Measurements from ENCODE around the gene DFFB.
"Not testable (repeated sequence)": the region's sequence is repeated elsewhere in the genome, so short reads cannot be mapped to it uniquely, and the experiment has no call there.

Gene DFFB, protein sequence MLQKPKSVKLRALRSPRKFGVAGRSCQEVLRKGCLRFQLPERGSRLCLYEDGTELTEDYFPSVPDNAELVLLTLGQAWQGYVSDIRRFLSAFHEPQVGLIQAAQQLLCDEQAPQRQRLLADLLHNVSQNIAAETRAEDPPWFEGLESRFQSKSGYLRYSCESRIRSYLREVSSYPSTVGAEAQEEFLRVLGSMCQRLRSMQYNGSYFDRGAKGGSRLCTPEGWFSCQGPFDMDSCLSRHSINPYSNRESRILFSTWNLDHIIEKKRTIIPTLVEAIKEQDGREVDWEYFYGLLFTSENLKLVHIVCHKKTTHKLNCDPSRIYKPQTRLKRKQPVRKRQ

DNA sequence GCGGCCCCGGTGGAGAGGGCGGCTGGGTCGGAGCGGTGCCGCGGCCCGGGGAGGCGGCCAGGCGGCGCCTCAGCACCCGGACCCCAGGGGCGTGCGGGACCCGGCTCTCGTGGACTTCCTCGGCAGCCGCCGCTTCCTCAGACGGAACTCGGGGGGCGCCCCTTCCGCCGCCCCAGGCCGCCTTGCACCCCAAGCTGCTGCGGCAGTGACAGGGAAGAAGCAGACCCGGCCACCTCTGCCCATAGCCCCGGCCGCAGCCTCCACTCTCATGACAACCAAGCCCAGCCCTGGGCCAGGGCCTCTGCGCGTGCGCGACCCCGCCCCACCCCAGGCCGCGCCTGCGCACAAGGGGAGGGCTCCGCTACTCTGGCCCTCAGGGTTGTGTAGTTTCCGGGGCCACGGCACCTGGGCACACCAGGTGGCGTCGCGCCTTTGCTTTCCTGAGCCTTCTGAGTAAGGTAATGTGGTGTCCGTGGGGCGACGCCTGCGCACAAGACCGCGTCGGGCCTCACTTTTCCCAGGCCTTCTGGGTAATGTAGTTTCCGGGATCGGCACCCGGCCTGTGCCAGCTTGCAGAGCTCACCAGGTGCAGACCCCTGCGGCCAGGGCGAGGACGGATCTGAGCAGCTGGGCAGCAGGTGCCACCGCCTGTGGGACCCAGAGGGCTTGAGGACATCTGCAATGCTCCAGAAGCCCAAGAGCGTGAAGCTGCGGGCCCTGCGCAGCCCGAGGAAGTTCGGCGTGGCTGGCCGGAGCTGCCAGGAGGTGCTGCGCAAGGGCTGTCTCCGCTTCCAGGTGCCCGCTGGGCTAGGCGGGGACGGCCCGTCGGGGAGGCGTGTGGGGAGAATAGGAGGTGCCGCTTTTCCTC lies at the start of gene DFFB, which contains the start of gene CEP104:
DFFB (plus strand) TSS at position 554 of the 868 bp plus-strand sequence; CDS start at position 682, 128 bp downstream.
CEP104 (minus strand) TSS at position 289 of the 868 bp plus-strand sequence. CDS start 4,804 bp downstream, outside the sequence.
- DNase-seq, result peak; percentile 79

GRCh38 chr1:3807769-3808168 lies 49.5 kb upstream of the DFFB start:
- no peak for DNase-seq

- DNase-seq, result no peak
Observed at GRCh38 chr1:3809680-3810079, 47.6 kb upstream of the DFFB start.

DNA sequence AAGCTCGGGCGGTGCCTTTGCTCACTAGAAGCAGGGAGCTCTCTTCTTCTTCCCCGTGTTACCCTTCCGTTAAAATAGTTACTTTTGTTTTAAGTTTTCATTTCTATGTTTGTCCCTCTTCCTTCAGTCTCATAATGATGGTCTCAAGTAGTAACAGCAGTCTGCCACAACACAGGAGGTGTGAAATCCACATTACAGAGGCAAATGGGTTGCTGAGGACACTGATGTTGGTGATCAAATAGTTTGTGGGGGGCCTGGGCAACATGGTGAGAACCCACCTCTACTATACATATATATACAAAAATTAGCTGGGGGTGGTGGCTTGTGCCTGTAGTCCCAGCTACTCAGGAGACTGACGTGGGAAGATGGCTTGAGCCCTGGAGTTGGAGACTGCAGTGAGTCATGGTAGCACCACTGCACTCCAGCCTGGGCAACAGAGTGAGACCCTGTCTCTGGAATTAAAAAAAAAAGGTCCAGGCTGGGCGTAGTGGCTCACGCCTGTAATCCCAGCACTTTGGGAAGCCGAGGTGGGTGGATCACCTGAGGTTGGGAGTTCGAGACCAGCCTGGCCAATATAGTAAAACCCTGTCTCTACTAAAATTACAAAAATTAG lies 47.0 kb upstream of the DFFB start:
- not testable (repeated sequence) for DNase-seq

DNA sequence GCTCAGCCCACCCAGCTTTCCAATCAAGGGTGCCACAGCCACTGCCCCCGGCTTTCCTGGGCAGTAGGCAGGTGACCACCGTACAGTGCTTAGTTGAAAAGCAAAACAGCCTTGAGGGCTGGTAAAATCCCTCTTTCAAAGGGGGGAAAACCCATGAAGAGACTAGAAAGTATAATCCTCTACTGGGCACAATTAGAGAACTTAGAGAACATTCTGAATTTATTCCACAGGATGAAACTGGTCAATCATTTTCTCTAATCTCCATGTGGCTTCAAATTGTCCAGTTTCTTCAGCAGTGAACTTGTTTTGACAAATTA lies 45.7 kb upstream of the DFFB start:
- DNase-seq, result no peak

GRCh38 chr1:3814065-3814464 lies 43.2 kb upstream of the DFFB start:
- no peak for DNase-seq

- DNase-seq, result no peak
Observed at GRCh38 chr1:3814771-3815561, 42.3 kb upstream of the DFFB start.

DNA sequence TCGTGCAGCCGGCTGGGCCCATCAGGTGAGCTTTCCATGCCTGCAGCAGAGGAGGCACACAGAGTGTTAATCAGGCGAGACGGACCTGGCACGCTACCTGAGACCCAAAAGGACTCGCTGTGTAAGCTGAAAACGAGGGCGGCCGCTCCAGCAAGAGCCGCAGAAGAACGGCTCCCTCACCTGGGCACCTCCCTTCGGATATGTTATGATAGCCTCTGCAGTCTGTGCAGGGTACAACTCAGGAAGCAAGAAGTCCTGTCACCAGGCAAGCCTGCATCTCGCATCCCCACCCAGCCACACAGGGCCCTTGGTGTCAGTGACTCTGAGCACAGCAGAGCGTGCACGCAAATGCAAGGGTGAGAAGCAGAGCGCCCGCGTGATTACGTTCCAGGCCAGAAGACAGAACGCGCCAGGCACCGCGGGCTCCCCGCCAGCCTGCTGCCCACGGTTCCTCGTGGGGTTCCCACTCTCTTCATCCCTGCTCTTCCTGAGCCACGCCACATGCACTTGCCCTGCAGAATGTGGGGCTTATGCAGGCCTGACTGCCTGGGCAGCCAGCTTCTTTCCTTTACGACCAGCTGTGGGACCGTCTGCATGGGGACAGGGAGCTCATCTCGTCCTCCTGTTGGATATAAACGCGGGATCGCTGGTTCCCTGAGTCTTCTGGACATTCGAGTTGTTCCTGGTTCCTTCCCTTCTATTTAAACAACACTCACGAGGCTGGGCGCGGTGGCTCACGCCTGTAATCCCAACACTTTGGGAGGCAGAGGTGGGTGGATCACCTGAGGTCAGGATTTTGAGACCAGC lies 40.7 kb upstream of the DFFB start:
- DNase-seq, result no peak

DNA sequence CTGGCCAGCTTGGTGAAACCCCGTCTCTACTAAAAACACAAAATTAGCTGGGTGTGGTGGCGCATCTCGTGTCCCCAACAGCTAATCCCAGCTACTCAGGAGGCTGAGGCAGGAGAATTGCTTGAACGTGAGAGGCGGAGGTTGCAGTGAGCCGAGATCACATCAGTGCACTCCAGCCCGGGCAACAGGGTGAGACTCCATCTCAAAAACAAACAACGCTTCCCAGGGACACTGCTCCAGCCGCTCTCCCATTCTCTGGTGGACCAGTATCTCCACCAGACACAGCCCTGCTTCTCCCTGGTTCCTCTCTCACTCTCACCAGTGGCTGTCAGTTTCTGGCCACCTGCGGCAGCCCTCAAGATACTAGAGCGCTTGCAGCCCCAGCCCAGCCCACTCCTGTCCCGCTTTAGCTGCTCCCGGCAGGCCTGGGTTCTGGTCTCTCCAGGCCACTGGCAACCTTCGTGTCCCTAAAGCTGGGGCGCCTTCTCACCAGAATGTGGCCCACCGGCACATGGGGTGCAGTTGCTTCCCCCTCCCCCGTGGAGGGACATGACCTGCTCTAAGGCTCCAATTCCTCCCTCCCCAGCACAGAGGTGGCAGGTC lies 40.0 kb upstream of the DFFB start:
- no peak for DNase-seq

DNA sequence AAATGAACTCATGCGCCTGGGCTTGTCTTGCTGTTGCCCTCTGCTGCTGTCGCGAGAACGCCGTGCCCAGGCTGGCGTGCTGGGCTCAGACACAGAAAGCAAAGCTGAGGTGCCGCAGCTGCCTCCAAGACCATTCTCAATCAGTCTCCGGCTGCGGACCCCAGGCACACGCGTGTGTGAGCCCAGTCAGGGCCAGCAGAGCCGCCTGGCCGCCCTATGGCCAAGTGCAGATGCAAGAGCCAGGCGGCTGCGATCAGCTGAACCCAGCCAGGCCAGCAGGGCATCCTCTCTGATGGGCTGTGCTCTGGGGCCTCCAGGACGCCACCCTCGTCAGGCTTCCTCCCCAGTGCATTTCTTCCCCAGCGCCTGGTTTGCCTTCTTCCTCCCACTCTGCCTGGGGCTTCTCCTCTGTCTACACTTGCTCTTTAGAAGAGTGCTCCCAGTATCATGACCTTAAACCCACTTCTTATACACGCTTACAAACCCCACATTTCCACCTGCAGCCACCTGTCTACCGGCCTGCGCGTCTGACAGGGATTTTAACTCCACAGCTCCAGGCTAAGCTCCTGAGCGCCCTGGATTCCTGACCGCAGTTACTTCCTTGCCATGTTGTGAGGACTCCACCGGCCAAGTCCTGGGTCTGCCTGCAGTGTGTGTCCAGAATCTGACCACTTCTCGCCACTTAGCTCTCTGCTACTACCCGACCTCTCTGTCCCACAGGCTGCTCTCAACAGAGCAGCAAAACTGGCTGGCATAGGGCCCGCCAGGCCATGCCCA lies 39.3 kb upstream of the DFFB start:
- DNase-seq, result no peak

DNA sequence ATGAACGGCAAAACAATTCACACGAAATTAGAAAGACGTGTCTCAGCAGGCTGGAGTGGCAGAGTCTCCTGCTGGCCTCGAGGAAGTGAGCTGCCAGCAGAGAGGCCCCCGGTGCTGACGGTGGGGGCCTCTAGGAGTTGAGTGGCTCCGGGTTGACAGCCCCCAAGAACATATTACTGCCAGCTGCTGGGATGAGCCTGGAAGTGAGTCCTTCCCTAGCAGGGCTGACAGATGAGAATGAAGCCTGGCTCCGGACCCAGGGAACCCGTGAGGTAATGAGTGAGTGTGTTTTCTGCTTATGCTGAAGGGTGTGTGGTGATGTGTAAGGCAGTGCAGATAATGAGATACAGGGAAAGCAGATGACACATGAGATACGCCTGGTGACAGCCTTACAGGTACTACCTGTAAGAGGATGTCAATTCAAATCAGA lies 37.5 kb upstream of the DFFB start:
- no peak for DNase-seq

DNA sequence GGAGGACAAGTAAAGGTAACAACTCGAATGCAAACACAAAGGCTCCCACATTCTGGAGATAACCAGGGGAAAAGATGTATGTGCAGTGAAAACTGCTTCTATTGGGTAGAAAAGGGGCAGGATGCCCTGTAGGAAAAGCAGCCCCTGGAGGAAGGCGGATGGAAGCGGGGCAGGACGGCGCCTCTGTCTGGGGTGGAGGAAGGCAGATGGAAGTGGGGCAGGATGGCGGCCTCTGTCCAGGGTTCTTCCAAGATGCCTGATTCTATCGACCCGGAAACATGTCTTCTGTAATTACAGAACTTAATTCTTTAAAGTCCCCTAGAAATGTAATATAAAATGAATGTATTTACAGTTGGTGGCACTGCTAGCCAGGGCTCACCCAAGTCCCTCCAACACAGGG lies 37.0 kb upstream of the DFFB start:
- DNase-seq, result no peak

DNA sequence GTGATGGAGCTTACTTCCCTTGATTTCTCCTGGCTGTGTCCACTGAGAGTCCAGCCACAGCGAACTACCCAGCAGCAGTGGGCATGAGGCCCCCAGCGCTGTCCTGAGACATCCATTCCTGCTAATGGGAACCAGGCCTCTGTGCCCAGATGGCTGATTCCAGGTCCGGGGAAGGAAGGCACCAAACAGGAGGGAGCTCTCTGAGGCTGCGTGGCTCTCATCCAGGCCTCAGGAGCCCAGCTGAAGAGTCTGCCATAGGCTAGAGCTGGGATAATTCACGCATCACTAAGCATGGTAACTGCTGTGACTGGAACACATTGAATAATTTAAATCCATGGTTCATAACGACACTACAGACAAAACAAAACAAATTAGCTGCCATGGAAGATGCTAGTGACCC lies 36.3 kb upstream of the DFFB start:
- DNase-seq, result no peak

- no peak for DNase-seq
Observed at GRCh38 chr1:3821447-3821846, 35.8 kb upstream of the DFFB start.

- DNase-seq, result no peak
Observed at GRCh38 chr1:3821908-3822307, 35.4 kb upstream of the DFFB start.

- no peak for DNase-seq
Observed at GRCh38 chr1:3822421-3822820, 34.9 kb upstream of the DFFB start.

- DNase-seq, result no peak
Observed at GRCh38 chr1:3824650-3825049, 32.6 kb upstream of the DFFB start.

DNA sequence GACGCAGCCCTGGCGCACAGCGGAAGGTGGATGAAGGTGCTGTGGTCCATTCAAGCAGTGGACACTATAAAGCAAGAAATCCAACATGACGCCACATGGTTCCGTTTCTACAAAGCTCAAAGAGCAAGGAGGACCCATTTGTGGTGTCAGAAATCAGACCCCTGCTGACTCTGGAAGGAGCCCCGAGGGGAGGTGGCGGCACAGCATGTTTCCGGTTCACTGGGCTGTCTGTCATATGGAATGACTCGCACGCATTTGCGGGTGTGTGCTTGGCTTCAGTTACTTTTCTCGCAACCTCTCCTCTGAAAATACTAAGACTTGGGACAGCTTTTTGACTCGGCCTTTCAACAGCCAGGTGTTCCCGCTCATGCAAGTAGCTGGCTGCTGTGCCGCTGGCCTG lies 31.9 kb upstream of the DFFB start:
- DNase-seq, result no peak

GRCh38 chr1:3827813-3828307 lies 29.4 kb upstream of the DFFB start:
- DNase-seq, result no peak

DNA sequence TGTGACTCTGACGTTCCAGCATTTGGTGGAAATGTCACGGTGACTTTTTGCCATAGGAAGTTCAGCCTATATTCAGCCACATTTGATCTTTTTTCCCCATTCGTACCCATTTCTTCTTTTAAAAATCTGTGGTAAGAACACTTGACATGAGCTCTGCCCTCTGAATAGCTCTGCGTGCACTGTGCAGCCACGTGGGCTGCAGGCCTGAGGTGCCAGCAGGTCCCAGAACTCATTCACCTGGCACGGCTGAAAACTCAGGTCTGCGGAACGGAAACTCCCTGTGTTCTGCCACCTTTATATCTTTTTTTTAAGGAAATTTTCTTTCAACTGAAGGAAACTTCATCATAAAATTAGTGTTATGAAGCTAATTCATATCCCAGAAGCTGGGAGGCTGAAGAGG lies 28.9 kb upstream of the DFFB start:
- DNase-seq, result no peak

- DNase-seq, result no peak
Observed at GRCh38 chr1:3831689-3832088, 25.6 kb upstream of the DFFB start.
